GM21381 (cell line): Measurements from ENCODE around the gene FAM120C.

Source experiments
- ATAC-seq: cut with Tn5 transposase; IDR thresholded peaks from one replicate; pipeline ENCODE4 v1.9.1; 2021; ENCODE audit warnings: mild to moderate bottlenecking, moderate library complexity; ENCODE audit not compliant: unreplicated experiment

Gene FAM120C

DNA sequence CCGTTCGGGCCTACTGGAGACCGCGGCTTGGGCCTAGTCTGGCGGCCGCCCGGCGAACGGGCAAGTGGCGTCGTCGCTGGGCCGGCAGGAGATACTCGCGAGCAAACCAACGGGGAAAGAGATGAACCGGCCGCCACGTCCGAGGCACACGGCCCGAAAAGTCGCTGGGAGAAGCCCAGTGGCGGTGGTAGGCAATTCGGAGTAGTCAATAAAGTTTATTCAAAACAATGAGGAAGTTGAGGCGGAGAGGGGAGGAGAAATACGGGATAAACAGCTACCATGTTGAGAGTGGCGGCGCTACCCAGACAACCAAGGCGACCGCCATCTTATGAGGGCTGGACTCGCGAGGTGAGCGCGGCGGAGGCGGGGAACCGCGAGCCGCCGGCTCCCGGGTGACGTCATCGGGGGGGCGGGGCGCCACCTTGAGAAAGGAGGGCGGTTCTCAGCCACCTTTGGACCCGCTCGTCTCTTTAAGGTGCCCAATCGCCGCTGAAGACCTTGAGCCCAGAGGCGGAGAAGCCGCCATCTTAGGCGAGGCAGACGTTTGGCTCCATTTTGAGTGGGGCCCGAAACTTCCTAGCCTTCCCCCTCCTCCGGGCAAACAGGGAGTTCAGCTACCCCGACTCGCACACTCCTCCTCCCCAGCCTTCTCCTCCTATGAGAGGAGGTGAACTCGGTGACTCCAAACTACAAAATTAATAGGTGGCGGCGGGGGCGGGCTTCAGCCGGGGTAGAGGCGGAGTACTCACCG is 138.8 kb downstream of the FAM120C start, which contains the start of gene PHF8:
Gene PHF8 (minus strand): TSS at position 348 of the 751 bp plus-strand sequence. CDS start 1,745 bp downstream, outside the sequence.
- peak; percentile 78 for ATAC-seq

DNA sequence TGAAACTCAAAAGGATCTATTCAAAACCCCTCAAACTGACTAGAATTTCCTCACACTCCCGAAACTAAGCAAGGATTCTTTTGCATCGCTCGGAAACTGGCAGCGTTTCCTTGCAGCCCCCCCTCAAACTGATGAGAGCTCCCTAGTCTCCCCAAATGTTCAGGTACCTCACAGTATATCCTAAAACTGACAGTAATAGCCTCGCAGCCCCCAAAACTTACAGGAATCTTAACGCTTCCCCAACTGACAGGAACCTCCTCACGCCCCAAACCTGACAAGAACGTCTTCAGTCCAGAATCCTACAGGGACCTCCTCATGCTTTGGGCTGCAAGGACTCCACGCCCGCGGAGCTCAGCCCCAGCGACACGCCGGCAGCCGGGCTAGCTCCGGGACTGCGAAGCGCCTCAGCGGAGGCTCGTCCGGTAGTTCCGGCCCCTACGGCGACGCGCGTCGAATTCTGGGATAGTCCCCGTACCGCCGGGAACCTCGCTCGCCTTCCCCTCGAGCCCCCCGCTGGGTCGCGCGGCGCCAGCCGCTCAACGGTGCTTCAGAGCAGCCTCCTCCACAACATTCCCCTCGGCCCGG is 139.4 kb downstream of the FAM120C start:
- ATAC-seq = peak; percentile 14

DNA sequence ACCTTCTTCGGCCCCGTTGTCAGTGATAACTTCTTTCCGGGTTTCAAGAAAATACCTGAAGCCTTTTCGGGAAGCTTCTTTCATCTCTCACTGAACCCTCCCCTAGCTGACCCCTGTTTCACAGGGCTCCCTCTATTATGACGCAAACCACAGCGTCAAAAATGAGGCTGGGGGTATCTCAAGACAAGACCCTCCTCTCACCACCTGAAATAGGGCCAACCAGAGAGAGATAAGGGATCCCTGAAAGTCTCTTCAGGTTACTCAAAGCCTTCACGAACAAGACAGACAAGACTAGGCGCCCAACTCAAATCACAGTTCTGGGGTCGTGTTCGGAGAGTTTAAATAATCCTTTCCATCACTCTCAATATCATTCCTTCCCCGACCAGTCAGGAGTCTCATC is 140.0 kb downstream of the FAM120C start:
- ATAC-seq = no peak

DNA sequence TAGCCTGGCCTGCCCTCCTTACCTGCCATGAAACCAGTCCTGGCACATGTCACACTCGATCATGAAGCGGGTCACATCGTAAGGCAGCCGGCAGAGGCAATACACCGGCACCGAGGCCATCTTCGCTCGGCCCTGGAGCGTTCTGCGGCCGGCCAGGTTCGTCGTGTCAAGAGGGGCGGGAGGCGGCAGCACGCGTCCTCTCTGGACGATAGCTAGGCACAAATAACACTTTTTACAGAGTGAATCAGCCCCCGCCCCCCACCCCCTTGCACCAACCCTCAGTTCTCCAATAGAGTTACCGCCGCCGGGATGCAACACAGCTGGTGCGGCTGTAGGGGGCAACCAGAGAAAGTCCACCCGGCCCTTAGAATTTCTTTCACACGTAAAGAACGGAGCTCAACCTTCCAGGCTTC is 140.4 kb downstream of the FAM120C start:
- ATAC-seq = no peak

DNA sequence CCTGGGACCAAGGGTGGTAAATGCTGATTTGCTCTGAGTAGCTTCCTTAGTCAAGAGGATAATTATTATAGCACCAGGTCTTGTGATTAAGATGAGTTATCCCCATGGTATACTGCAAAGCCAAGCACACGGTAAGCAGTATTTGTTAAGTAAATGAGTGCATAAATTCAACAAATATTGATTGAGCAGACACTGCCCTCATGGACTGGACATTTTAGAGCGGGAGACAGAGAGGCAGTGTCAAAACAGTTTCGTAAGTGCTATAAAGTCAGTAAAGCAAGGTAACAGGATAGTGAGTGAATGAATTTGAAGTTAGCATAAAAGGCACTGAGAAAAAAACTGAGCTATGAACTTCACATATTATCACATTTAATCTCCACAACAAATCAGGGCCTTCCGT is 152.7 kb downstream of the FAM120C start:
- ATAC-seq = no peak

DNA sequence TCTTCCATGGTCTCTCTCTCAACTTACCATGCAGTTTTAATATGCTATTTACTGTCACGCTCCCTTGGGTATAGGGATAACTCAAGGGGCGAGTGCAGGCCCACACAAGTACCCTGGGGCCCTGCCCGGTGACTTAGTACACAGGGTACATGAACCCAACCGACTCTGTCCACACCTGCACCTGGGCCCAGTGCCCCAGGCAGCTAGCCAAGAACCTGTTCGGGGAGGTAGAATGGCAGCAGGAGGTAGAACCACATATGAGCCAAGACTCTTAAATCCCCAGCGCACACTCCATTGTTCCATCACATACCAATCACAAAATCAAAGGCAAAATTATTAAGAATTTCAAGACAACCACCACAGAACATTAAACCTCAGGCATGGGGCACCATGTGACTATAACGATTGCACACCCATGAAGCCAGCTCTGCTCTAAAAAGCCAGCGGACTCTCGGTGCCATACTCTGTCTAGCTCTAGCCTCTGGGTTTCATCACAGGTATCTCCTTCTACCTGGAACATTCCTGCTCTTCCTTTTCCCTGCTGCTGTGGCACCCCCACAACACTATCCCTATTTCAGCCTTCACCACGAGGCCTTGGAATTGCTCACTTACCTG is 153.4 kb downstream of the FAM120C start:
- ATAC-seq = no peak

DNA sequence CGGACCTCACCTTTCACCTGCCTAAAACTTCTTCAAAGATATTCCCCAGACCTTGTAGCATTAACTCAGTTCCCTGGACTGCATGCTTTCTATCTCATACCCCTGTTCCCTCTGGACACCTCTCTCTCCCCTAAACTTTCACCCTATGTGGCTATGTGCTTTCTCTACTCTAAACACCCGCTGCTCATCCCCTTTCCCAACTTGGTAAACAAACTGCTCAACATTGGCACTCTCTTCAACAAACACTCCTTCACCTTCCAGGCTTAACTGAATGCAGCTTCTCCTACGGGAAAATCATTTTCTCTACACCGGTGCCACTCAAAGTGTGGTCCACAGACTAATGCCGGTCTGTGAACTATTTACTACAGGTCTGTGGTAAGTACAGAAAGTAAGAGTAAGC is 158.7 kb downstream of the FAM120C start:
- ATAC-seq = no peak
